GM12873 (cell line): Measurements from ENCODE around the gene STARD9.

ENCODE experiments used
- TF ChIP-seq, protein P1 (sequence below): IDR thresholded peaks from 2 replicates; pipeline ENCODE4 v1.5.1; 2012; ENCODE audit warnings: low read depth, mild to moderate bottlenecking, moderate library complexity, low read length, control low read depth; ENCODE audit not compliant: insufficient read depth; ENCODE audit errors: missing control alignments

Gene STARD9

DNA sequence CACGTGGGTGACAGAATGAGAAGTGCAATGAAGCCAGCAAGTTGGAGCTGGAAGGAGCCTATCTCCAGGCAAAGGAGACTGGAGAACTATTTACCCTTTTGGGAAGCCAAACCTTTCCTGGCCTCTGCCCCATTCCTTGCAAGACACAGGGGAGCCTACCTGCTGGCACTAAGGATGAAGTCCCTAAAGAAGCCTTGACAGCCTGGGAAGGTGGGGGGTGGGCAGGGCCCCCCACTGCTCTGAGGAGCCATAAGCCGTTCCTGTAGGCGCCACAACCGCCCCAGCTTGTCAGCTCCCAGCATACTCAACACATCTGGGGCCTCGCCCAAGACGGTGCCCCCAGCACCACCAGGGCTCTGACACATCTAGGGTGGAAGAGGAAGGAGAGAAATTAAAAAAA, 156.1 kb downstream of the STARD9 start:
- TF ChIP-seq, protein P1, sequence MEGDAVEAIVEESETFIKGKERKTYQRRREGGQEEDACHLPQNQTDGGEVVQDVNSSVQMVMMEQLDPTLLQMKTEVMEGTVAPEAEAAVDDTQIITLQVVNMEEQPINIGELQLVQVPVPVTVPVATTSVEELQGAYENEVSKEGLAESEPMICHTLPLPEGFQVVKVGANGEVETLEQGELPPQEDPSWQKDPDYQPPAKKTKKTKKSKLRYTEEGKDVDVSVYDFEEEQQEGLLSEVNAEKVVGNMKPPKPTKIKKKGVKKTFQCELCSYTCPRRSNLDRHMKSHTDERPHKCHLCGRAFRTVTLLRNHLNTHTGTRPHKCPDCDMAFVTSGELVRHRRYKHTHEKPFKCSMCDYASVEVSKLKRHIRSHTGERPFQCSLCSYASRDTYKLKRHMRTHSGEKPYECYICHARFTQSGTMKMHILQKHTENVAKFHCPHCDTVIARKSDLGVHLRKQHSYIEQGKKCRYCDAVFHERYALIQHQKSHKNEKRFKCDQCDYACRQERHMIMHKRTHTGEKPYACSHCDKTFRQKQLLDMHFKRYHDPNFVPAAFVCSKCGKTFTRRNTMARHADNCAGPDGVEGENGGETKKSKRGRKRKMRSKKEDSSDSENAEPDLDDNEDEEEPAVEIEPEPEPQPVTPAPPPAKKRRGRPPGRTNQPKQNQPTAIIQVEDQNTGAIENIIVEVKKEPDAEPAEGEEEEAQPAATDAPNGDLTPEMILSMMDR, result no peak

DNA sequence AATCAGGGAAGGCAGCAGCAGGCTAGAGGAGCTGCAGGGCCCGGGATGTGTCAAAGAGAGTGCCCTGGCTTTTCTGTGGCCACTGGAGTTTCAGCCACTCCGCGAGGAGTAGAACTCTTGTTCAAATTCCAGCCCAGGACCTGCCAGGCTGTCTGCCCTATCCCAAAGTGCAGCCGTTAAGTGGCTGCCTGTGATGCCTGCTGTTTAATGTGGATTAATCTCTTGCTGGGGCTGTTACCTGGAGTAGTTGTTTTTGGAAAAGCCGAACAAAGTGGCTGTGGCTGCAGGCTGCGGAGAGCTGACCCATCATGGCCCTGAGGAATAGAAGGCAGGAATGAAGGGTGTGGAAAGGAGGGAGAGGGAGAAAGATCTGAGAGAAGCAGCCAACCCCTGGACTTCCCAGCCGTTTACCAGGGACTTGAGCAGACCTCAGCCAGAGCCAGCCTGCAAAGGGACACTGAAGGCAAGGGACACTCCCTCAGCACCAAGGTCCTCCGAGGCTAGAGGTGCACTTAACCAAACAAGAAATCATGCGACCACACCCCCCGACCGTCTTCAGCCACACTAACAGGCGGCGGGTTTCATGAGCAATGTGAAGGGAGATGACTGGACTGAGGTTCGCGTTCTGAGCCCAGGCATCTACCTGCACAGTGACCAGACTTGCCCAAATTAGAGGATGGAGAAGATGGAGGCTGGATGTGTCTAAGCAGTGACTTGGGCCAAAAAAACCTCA, 156.9 kb downstream of the STARD9 start:
- TF ChIP-seq, protein P1, result no peak

DNA sequence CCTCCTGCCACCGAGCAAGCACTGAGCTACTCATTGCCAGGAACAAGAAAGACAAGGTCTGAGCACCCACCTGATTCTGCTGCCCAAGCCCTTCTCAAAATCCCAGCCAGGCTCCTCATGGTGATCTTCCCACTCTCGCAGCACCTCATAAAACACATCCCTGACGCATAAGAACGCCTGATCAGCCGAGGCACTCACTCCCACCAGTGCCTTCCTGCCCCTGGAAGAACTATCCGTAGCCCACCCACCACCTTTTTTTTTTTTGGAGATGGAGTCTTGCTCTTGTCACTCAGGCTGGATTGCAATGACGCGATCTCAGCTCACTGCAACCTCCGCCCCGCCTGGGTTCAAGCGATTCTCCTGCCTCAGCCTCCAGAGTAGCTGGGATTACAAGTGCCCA, 157.6 kb downstream of the STARD9 start:
- TF ChIP-seq, protein P1, result no peak

DNA sequence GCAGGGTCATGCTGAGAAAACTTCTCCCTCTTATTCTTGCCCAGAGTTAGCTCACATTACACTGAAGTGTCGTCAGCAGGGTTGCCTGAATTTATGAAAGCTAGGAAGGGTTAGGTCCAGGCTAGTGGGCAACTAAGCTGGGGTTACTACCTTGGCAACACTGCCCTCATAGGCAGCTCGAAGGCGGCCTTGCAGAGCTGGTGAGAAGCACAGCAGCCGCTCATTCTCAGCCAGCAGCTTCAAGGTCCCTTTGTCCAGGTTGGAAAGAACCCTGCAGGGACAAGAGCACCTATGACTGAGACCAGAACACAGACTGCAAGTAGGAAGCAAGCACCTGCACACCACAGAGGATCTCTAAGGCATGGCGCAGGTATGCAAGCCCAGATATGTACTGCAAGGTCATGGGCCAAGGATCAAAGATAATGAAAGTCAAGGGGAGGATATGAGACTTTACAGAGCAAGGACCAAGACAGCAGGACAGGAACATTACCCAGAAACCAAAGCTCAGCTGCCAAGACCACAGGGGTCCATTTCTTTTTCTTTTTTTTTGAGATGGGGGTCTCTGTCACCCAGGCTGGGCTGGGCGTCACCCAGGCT, 158.8 kb downstream of the STARD9 start:
- TF ChIP-seq, protein P1, result no peak

DNA sequence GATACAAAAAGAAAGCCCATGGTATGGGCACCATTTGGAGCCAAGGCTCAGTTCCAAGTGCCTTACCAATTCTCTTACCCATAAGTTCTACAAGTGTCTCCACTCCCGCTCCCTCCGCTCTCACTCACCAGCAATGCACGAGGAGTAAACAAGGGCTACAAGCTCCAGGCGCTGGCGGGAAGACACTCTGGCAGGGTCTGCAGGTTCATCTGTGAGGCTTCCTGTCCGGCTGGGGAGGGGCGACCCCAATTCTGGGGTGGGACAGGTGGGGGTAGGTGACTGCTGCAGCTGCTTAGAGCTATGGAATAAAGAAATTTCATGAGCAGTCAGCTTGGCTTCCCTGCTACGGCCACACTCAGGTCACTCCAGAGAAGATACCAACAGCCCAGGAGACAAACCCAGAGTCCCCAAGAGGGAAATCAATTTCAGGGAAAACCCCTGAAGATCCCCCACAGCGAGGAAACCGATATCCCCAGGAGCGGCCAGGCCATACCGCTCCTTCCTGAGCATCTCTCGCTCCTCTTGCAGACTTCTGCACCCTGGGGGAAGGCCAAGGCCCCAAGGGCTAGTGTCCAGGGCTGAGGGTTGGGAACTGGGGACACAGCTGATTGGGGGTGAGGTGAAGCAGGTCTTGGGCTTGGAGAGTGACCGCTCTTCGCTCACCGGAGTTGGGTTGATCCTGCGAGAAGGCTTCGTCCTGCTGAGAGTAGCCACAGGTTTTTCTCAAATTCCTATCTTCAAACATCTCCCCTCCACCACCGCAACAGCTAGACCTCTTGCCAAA, 160.2 kb downstream of the STARD9 start:
- TF ChIP-seq, protein P1, result no peak

DNA sequence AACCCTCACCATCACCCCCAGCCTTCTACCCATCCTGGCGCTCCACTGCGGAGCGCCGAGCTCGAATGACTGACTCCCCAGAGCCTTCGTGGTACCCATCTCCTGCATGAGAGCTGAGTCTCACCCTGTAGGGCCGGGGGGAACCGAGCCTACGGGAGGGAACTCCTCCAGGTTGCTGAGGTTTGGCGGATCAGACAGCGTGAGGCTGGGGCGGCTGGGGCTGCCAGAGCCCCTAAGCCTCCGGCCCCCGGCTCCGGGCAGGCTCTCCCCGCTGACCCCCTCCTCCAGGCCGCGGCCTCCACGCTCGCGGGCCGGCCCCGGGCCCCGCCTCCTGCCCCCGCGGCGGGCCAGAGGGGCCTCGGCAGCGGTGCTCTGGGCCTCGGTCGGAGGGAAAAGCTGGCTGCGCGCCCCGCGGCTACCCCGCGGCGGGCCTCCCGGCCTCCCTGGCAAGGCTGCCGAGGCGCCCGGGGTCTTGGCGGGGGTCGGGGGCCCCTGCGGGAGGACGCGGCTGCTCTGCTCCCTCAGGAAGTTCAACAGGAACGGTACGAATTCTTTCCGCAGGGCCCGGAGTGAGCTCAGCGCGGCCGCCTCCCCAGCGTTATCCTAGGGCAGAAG, 160.9 kb downstream of the STARD9 start:
- TF ChIP-seq, protein P1, result no peak

DNA sequence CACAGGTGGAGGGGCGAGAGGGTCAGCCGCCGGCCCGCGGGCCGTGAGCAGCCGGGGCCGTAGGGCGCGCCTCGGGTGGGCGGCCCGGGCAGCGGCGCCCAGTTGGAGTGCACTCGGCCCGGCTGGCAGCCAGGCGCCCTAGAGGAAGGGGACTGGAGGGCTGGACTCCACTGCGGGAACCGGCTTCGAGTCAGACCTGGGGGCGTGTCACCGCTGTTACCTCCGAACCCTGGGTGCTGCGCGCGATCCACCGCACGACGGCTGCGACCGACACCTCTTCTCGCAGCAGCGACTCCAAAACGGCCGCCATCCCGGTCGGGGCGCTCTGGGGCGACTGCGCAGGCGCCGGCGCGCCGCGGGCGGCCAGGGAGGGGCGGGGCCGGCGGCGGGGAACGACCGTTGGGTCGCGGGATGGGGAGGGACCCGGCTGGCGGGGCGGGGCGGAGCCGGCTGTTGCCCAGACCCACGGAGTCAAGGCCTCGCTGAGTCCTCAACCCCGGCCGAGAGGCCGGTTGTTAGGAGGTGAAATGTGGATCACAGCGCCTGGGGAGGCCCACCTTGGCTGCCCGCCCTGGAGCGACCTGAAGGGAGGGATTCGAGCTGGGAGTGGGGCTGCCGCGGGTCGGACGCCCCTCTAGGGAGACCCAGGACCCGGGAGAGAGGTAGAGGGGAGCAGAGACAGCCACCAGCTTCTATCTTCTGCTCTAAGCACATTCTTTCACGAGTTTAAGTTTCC, 161.6 kb downstream of the STARD9 start, which contains the start of gene CDAN1:
CDAN1 (minus strand) TSS at position 336 of the 736 bp plus-strand sequence; CDS start at position 310, 26 bp downstream.
- TF ChIP-seq, protein P1, result no peak
